Stimulated activated CD4-positive, alpha-beta T cell treated with anti-CD3 and anti-CD28 coated beads, TNF-alpha, amount 100 ng/mL, for 48 hours (primary cell): Measurements from ENCODE around the gene CD86.

Experiments
- DNase-seq, 3 donors: peaks; one replicate each; pipeline ENCODE4 v3.0.0-alpha.2; 2020; ENCODE audit warnings: low read depth in 3 of 3

The CD86 gene

DNA sequence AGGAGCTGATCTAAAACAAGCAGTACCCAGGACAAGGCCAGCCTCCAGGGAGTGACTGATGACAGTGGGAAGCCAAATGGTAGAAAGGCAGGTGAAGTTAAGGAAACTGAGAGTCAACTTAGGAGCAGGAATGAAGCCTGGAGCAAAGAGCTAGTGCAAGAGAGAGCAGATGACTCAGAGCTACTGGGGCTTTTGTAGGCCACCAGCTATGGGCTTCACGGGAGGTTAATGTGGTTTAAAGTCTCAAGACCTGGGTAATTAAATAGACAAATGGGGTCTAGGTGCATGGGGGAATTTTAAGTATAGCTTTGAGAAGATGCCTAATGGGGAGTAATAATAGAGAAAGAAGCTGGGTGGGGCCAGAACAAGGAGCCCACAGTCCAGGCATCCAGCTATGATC is 3.1 kb downstream of the CD86 start:
- no peak for DNase-seq

GRCh38 chr3:122060040-122060698 is 5.0 kb downstream of the CD86 start:
- DNase-seq = no peak

DNA sequence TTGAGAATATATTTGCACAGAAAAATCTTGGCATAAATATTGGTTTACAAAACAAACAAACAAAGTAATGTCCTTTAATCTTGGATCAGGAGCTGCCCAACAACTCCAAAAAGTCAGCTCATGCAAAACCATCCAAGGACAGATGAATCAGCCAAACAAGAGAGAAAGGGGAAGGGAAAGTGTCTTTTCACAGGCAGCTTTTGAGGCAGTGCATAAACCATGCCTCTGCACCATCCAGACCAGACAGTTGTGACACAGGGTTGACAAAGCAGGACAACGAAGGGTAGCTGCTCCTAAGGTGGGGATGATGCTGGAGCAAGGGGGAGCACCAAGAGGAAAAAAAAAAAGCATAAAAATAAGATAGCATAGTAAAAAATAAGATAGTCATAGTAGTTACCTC is 8.7 kb downstream of the CD86 start:
- no peak for DNase-seq

DNA sequence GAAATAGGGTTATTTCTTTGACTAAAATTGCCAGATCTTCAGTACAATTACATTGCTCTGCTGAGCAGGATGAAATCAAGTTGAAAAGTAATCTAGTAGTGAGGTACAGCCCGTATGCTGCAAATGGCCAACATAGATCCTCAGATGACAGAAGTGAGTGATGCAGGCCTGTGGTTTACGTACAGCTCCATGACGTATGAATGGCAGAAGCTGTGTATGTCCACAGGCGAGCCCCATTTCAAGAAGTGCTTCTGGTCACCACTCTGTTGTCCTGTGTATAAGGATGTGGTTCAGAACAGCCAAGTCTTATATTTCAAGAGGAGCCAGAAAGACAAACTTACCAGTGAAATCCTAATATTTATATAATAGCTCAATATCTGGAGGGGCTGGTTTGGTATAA is 9.2 kb downstream of the CD86 start:
- no peak for DNase-seq

GRCh38 chr3:122066331-122067213 is 11.4 kb downstream of the CD86 start:
- no peak for DNase-seq

GRCh38 chr3:122067214-122067550 is 12.0 kb downstream of the CD86 start:
- DNase-seq = no peak

DNA sequence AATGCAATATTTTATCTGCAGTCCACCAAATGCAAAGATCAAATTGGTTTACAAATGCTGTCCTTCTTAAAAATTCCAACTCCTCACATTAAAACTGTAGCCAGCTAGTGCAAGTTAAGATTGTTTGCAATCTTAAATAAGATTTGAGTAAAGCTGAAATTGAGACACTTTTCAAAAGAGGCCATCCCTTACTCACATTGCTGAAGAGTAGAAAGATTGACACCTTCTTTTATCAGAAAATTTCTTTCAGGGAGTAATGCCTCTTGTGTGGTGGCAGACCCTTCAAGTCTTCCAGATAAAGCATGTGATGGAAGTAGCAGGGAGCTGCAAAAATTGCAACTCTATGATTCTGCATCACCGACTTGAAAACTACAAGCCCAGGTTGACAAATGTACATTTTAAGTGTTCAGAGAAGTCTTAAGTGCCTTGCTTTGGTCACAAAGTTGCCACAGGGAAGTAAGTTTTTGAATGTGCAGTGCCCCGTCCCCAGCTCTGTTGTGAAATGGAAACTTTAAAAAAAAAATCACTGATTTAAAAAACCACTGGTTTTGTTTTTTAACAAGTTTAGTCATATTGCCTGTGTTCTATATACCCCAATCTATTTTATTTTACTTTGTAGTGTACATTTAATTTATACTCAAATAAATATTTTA is 12.6 kb downstream of the CD86 start:
- DNase-seq = no peak

- DNase-seq = no peak
These were observed 19.6 kb downstream of the CD86 start for GRCh38 chr3:122074621-122075265.

DNA sequence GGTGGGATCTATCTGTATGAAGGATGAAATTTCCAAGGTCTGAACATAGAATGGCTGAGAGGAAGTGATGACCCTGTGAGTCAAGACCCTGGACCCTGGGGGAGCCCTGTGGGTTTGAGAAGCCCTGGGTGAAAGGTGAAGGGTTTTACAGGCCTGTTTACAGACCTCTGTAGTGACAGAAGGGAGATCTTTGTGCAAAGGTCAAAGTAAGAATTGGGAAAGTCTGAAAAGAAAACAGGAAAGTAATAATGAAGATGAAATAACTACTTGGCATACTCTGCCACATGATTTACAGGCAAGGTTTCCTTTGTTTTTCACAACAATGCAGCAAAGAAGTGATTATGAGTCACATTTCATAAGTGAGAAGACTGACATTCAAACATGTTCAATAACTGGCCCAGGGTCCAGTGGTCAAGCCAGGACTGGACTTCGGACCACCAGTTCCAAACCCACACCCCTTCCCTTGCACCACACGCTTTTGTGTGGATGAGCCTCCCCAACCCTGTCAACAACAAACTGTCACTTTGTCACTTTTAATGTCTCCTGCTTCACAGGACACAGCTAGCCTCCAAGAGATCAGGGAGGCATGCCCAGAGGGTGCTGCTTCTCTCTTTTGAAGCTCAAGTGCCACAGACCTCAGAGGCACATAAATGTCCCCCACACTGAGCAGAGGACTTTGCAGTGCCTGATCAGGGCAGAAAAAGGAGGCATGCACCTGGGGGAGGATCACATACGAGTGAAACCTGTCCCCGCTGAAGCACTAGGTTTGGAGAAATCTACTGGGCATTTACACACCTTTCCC is 21.5 kb downstream of the CD86 start:
- no peak for DNase-seq

- no peak for DNase-seq
These were observed 22.4 kb downstream of the CD86 start for GRCh38 chr3:122077293-122078234.

DNA sequence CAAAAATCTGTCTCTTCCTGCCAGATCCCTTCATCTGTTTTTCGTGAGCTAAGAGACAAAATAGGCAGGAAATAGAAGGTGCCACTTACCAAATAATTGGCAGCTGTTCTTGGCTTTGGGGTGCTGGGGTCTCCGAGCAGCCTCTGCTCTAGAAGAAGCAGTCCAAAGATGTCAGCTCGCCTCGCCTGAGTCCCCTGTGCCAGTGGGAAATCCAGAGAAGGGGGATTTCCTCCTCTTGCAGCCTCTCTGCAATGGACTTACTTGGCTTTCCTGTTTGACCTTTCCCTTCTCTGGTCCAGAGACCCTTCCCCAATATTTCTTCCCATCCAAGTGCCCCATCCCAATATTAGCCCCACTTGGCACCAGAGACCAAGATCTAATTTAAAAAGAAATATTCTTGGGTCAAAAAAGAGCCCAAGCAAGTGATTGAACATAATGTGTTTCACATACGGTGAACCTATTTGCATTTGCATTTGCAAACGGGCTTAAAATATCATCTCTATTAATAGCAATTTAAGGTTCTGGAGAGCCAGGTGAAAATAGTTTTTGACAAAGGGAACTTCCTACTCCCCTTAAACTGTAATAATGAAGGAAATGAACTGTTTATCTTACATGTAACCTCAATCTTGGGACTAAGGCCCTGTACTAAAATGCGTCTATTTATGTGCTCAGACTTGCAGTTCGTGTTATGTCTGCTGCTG is 23.2 kb downstream of the CD86 start:
- no peak for DNase-seq

DNA sequence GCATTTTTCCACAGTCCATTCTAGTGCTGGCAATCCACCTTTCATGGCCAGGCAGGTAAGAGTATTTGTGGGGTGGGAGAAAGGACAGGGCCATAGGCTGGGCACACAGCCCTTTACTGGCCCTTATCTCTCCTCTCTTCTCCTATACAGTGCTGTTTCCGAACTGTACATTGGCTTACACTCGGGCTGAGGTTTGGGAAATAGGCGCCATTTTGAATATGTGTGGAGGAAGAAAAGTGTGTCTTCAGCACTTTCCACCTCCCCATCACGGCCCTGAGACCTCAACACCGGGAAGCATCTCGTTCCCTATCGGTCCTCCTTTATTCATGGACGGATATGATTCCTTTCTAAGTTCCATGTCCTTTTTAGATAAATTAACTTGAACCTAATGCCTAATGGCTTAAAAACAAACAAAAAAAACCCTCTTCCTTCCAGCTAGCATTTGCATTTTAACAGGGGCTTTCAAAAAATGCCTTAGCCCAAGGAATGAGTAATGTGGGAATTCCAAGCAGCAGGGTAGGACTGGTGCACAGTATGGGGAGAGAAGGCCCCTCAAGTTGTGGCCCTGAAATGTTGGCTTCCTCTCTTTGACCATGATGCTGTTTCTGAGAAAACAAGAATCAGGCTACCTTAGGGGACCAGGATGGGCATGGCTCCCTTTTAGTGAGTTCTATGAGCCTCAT is 24.5 kb downstream of the CD86 start:
- no peak for DNase-seq

- no peak for DNase-seq
These were observed 25.0 kb downstream of the CD86 start for GRCh38 chr3:122080207-122080587.

GRCh38 chr3:122081543-122082247 is 26.5 kb downstream of the CD86 start:
- no peak for DNase-seq

DNA sequence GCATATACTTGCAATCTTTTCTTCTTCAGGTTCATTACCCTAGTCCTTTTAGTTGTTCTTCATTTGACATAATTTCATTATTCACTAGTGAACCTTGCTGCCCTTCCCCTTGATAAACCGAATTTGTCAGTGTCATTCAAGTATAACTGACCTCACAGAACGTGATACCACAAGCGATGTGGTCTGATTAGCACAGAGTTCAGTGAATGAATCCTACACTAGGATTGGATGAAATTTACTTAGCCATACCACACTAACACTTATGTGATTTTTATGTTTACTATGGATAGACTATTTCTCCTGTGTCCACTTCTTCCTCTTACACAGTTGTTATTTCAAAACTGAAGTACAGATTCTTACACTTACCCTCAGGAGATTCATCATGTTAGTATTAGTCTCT is 27.2 kb downstream of the CD86 start:
- no peak for DNase-seq

GRCh38 chr3:122084799-122085198 is 29.6 kb downstream of the CD86 start:
- no peak for DNase-seq

- no peak for DNase-seq
These were observed 30.5 kb downstream of the CD86 start for GRCh38 chr3:122085673-122086072.

GRCh38 chr3:122088531-122088930 is 33.4 kb downstream of the CD86 start:
- DNase-seq = no peak
